Activated CD8-positive, alpha-beta memory T cell treated with anti-CD3 and anti-CD28 coated beads for 48 hours (primary cell): ENCODE results near the gene NDEL1.

Experiments used
- DNase-seq, 3 experiments: peaks; one replicate each; pipeline ENCODE4 v3.0.0-alpha.2; 2020; ENCODE audit warnings: low read depth in 2 of 3, low spot score in 2 of 3

The NDEL1 gene

DNA sequence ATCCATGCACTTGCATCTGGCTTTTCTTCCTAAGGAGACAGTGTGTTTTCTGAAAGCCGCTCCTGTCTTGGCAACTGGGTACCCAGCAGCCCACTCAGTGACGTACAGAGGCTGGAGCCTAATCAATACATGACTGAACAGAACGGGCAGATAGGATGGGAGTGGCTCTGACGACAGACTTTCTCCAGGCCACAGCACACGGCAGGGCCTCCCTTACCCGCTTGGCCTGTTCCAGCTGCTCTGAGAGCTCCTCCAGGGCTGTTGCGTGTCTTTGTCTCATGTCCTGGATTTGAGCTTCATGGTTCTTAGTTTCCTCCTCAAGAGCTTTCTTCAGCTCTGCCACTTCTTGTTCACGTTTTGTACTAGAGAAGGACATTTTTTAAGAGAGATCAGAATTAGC is 64.9 kb downstream of the NDEL1 start:
- DNase-seq, result no peak

DNA sequence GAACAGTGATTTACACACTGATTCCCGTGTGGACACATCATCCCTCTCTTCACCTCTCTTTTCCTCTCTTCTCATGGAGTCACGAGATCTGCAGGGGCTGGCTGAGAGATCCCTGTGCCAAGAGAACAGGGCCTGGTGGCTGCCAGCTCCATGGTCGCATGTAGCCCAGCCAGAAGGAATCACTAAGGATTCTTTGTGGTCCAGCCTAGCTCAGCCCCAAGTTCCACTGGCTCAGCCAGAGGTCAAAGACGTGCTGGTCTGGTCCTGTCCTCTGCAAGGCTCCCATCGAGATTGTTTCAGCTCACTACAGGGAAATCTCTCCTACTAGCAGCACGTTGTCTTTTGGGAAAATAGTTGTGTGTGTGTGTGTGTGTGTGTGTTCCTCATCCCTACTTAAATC is 66.4 kb downstream of the NDEL1 start:
- no peak for DNase-seq

DNA sequence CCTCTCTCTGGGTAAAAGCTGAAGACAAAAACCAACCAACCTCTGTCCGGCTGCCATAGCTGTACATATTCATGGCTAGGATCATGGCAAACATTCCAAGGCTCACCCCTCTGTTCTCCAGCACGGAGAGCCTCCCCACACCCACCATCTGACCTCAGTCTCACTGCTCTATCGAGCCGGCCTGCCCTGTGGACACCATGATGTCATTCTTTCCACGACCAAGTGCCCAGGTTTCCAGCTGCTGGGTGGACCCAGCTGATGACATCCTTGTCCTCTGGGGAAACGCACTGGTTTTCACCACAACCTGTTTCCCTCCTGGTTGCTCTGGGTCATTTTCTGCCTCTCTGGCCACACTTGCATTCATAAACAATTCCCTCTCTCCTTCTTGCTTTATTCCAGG is 67.7 kb downstream of the NDEL1 start:
- DNase-seq, result no peak

DNA sequence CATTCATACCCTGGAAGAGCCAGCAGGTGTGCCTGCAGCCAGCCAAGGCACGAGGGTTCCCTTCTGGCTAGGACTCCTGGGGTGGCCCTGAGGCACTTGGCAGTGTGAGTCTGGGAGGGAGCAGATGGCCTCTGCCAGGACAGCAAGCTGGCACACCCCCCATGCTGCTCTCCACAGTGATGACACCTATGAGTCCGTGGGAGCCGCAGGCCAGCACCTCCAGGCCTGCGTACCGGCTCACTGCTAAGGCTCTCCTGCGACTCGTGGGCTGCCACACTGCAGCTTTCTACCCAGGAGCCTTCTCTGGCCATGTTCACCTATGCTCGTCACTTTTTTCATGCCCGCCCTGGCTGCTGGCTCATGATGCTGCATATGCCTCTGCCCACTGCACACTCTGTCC is 68.1 kb downstream of the NDEL1 start:
- no peak for DNase-seq

DNA sequence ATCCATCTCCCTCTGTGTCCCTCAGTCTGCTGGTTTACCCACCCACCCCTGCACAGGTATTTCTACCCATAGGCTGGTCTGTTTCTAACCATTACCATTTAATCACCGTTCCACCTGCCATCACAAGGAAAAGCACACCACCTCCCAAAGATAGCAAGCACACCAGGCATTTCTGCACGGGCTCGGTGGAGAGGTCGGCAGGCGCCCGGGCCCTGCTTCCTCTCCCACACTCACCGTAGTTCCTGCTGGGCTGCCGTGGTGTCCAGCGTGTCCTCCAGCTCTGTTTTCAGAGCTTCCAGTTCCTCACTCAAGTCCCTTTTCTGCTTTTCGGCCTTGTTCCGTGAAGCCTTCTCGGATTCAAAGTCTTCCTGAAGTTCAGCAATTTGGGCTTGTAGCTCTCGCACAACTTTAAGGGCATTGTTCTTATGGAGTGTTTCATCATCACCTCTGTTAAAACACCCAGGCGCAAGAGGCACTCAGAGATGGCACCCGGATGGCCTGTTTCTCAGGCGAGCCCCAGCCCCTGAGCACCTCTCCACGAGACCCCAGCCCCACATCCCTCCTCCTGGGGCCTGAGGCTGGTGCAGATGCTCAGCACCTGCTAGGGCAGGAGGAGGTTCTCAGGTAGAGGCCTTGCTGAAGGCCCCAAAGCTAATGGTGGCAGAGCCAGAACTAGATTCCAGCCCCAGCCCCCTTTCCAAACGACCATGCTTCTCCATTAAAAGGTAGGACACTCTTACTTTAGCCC is 69.0 kb downstream of the NDEL1 start:
- no peak for DNase-seq

DNA sequence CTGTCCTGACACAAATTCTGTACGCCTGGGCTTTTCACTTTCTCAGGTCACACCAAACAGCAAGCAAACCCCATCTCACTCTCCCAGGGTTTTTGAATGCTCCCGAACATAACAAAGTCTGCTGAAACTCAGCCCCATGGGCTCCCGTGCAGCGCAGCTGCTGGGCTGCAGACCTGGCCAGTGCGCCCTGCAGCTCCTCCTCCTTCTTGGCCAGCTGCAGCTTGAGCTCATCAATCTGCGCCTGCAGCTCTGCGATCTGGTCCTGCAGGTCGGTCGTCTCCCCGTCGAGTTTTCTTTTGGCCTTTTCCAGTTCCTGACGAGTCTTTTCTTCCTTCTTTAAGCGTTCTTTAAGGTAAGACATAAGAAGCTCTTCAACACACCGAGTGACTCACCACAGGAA is 70.5 kb downstream of the NDEL1 start:
- no peak for DNase-seq

DNA sequence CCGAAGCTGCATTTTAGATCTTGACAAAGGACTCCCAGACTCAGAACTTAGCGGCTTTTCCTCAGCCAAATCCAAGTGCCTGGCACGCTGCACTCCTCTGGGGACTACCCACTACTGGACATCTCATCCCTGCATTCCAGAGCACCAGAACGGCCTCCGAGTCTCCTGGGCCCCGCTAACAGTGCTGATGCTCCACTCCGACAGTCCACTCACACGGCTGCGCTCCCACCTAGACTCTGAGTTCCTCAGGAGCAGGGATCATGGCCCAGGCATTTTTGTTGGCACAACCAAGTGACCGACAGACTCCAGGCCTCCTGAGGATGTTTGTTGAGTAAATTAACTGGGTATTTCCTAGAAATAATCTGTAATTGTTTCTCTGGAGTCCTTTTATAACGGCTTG is 79.1 kb downstream of the NDEL1 start:
- no peak for DNase-seq
